Ishikawa (cell line): Measurements from ENCODE around the gene THOC7.

Source experiments
- TF ChIP-seq, protein P1 (sequence below): IDR thresholded peaks from 2 replicates; pipeline ENCODE4 v1.6.1; 2012
- TF ChIP-seq, protein P2 (sequence below): IDR thresholded peaks from 2 replicates; pipeline ENCODE4 v1.6.1; 2012; ENCODE audit warnings: low read depth, mild to moderate bottlenecking

DNA sequence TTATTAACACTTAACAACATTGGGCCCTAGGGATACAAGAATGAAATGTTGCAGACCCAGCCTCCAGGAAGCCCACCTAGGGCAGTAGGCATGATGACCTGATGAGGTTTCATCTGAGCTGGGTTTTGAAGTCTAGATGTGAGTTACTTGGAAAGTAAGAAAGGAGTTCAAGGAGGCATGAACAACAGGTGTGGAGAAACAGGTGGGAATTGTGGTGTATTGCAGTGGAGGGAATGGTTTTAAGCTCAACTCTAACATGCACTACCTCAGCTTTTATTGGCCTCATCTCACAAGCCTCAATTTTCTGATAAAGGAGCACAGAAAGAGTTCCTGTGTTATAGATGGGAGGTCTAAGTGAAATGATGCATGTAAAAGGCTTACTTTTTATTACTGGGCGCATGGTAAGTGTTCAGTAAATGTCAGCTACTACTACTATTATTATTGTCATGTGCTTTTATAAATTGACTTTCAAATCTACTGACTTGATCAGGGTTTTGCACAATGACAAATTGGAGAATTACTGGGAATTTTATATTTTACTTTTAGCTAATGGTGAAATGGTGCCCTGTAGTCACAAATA is 29.3 kb upstream of the THOC7 start:
- TF ChIP-seq, protein P1, sequence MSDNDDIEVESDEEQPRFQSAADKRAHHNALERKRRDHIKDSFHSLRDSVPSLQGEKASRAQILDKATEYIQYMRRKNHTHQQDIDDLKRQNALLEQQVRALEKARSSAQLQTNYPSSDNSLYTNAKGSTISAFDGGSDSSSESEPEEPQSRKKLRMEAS = no peak
- TF ChIP-seq, protein P2, sequence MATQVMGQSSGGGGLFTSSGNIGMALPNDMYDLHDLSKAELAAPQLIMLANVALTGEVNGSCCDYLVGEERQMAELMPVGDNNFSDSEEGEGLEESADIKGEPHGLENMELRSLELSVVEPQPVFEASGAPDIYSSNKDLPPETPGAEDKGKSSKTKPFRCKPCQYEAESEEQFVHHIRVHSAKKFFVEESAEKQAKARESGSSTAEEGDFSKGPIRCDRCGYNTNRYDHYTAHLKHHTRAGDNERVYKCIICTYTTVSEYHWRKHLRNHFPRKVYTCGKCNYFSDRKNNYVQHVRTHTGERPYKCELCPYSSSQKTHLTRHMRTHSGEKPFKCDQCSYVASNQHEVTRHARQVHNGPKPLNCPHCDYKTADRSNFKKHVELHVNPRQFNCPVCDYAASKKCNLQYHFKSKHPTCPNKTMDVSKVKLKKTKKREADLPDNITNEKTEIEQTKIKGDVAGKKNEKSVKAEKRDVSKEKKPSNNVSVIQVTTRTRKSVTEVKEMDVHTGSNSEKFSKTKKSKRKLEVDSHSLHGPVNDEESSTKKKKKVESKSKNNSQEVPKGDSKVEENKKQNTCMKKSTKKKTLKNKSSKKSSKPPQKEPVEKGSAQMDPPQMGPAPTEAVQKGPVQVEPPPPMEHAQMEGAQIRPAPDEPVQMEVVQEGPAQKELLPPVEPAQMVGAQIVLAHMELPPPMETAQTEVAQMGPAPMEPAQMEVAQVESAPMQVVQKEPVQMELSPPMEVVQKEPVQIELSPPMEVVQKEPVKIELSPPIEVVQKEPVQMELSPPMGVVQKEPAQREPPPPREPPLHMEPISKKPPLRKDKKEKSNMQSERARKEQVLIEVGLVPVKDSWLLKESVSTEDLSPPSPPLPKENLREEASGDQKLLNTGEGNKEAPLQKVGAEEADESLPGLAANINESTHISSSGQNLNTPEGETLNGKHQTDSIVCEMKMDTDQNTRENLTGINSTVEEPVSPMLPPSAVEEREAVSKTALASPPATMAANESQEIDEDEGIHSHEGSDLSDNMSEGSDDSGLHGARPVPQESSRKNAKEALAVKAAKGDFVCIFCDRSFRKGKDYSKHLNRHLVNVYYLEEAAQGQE = no peak
